GM18951 (cell line): Measurements from ENCODE around the gene ZNF512B.
A peak's percentile ranks its signal among the peaks of the same experiment; 100 is the strongest.

Experiments
- POLR2A ChIP-seq: IDR thresholded peaks from 4 replicates; pipeline ENCODE4 v1.6.1; 2011; ENCODE audit warnings: mild to moderate bottlenecking; ENCODE audit not compliant: insufficient read length, insufficient read depth; ENCODE audit errors: extremely low read depth
- in situ Hi-C: fragments of 300-500 bp; cut with MboI; formaldehyde crosslinking; loops from one replicate; pipeline ENCODE4 v1.12.0; 2022; ENCODE audit warnings: low sequenced_read_pairs, mixed read lengths, inconsistent platforms; ENCODE audit not compliant: unreplicated experiment

The ZNF512B gene

GRCh38 chr20:63955827-63956663, 13.7 kb downstream of the ZNF512B start, which contains the start of gene UCKL1:
UCKL1 (minus strand) TSS chr20:63956416; CDS start chr20:63956372, 44 bp downstream.
- in situ Hi-C loops: no loop called here
- TF ChIP-seq POLR2A: peak; percentile 86

- TF ChIP-seq POLR2A: no peak
- in situ Hi-C loops: no loop called here
Observed at GRCh38 chr20:63955281-63955826, 14.4 kb downstream of the ZNF512B start.

GRCh38 chr20:63953764-63954429, 15.8 kb downstream of the ZNF512B start:
- in situ Hi-C loops: no loop called here

DNA sequence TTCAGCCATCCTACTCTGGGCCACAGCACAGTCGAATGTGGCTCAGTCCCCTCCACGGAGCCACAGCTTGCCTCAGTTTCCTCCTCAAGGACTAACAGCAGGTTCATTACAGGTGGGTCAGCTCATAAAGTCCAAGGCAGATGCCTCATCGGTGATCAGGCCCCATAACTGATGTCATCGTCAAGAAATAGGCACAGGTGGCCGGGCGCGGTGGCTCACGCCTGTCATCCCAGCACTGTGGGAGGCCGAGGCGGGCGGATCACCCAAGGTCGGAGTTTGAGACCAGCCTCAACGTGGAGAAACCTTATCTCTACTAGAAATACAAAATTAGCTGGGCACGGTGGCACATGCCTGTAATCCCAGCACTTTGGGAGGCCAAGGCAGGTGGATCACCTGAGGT, 17.0 kb downstream of the ZNF512B start:
- TF ChIP-seq POLR2A: no peak
- in situ Hi-C loops: no loop called here

More at GRCh38 chr20:63953764-63954429, 15.8 kb downstream of the ZNF512B start:
- TF ChIP-seq POLR2A: no peak

- TF ChIP-seq POLR2A: no peak
- in situ Hi-C loops: no loop called here
Observed at GRCh38 chr20:63952210-63952535, 17.6 kb downstream of the ZNF512B start.

GRCh38 chr20:63951398-63952209, 18.1 kb downstream of the ZNF512B start:
- in situ Hi-C loops: no loop called here
- no peak for TF ChIP-seq POLR2A

- no peak for TF ChIP-seq POLR2A
- in situ Hi-C loops: no loop called here
Observed at GRCh38 chr20:63950701-63951397, 18.9 kb downstream of the ZNF512B start.

- TF ChIP-seq POLR2A: no peak
- in situ Hi-C loops: no loop called here
Observed at GRCh38 chr20:63947638-63948456, 21.9 kb downstream of the ZNF512B start.

DNA sequence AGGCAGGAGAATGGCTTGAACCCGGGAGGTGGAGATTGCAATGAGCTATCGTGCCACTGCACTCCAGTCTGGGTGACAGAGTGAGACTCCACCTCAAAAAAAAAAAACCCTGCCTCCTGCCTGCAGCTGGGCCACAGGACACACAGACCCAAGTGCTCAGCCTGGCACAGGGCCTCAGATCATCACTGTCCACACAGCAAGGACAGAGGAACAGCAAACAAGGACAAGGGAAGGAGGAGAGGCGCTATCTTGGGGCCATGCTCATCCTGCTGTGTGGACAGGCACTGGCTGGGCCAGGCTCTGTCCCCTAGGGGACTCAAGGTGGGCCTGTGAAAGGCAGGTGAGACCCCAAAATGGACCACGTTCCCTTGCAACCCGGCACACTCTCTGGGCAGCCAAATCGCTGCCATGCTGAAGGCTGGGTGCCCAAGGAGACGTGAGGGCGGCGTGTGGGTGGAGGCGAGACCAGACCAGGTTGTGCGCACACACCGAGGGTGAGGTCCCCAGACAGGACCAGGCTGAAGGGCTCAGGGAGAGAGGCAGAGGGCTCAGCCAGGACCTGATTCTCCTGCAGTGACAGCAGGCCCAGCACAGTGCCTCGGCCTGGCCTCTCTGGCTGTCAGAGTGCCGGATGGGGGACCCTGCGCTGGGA, 22.6 kb downstream of the ZNF512B start:
- TF ChIP-seq POLR2A: no peak
- in situ Hi-C loops: no loop called here

DNA sequence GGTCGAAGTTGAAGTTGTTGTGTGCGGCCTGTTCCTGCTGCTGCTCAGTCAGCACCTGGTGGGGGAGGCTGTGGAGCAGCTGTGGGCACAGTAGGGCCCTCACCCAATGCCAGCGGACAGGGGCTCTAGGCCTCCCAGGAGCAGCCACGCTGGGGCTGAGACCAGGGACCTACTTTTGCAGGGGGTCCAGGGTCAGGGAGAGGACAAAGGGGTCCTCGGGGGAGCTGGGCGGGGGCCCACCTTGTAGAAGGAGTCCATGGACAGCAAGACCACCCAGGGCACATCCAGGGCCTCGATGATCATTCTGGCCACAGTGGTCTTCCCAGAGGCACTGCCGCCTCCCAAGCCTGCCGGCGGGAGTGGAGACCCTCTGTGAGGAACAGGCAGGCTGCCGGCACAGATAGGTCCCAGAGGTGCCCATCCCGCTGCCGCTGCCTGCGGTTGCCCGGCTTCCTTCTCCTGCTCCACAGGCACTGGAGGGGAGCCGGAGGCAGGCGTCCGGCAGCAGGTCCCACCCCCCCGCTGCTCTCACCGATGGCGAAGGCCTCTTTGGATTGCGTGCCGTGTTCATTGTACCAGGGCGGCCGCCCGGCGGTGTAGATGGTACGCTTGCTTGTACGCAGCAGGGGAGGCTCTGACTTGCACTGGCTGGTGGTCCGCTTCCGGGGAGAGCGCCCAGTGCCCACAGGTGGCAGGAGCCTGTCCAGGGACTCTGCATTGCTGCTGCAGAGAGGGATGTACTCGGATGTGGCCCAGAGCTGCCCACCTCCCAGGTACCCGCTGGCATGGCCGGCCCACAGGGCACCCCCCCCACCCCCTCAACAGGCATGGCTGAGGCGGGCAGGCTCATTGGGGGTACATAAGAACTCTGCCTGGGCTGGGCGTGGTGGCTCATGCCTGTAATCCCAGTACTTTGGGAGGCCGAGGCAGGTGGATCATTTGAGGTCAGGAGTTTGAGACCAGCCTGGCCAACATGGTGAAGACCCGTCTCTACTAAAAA, 23.5 kb downstream of the ZNF512B start:
- in situ Hi-C loops: no loop called here
- no peak for TF ChIP-seq POLR2A
